GM21381 (cell line): ENCODE results near the gene UVSSA.
"Not testable (repeated sequence)": the region's sequence is repeated elsewhere in the genome, so short reads cannot be mapped to it uniquely, and the experiment has no call there.

Experiments
- ATAC-seq: cut with Tn5 transposase; IDR thresholded peaks from one replicate; pipeline ENCODE4 v1.9.1; 2021; ENCODE audit warnings: mild to moderate bottlenecking, moderate library complexity; ENCODE audit not compliant: unreplicated experiment

The UVSSA gene

GRCh38 chr4:1330761-1331590, 16.0 kb upstream of the UVSSA start:
- no peak for ATAC-seq

GRCh38 chr4:1331591-1332353, 15.2 kb upstream of the UVSSA start:
- no peak for ATAC-seq

- ATAC-seq = no peak
Observed at GRCh38 chr4:1332686-1333085, 14.3 kb upstream of the UVSSA start.

- ATAC-seq = no peak
Observed at GRCh38 chr4:1333256-1333655, 13.8 kb upstream of the UVSSA start.

- not testable (repeated sequence) for ATAC-seq
Observed at GRCh38 chr4:1333851-1334578, 13.0 kb upstream of the UVSSA start.

- ATAC-seq = no peak
Observed at GRCh38 chr4:1334579-1334895, 12.5 kb upstream of the UVSSA start.

GRCh38 chr4:1335193-1335883, 11.7 kb upstream of the UVSSA start:
- ATAC-seq = not testable (repeated sequence)

- no peak for ATAC-seq
Observed at GRCh38 chr4:1336088-1336491, 10.9 kb upstream of the UVSSA start.

- no peak for ATAC-seq
Observed at GRCh38 chr4:1337376-1337831, 9.6 kb upstream of the UVSSA start.

- ATAC-seq = no peak
Observed at GRCh38 chr4:1337951-1338751, 8.9 kb upstream of the UVSSA start.

- no peak for ATAC-seq
Observed at GRCh38 chr4:1338752-1339414, 8.1 kb upstream of the UVSSA start.

- no peak for ATAC-seq
Observed at GRCh38 chr4:1339489-1339888, 7.5 kb upstream of the UVSSA start.

GRCh38 chr4:1340181-1340747, 6.7 kb upstream of the UVSSA start:
- ATAC-seq = no peak

GRCh38 chr4:1340861-1341260, 6.1 kb upstream of the UVSSA start:
- ATAC-seq = no peak

- no peak for ATAC-seq
Observed at GRCh38 chr4:1342003-1342402, 5.0 kb upstream of the UVSSA start.

- ATAC-seq = no peak
Observed at GRCh38 chr4:1344696-1345095, 2.3 kb upstream of the UVSSA start.

GRCh38 chr4:1345903-1346780, 866 bp upstream of the UVSSA start:
- ATAC-seq = peak; percentile 0

- ATAC-seq = peak; percentile 24
Observed at GRCh38 chr4:1347410-1347864, 429 bp downstream of the UVSSA start.
